HK-2 (cell line): ENCODE results near the gene MOB4.
"Not testable (repeated sequence)": the region's sequence is repeated elsewhere in the genome, so short reads cannot be mapped to it uniquely, and the experiment has no call there.

Experiments
- DNase-seq: peaks from one replicate; pipeline ENCODE4 v3.0.0-alpha.2; 2018; ENCODE audit not compliant: unreplicated experiment

MOB4 gene

GRCh38 chr2:197515739-197516392 is at the start of gene MOB4:
MOB4 (plus strand) TSS chr2:197516066; CDS start chr2:197516087, 21 bp downstream.
- peak; percentile 94 for DNase-seq

GRCh38 chr2:197472166-197472565 is 43.7 kb upstream of the MOB4 start:
- DNase-seq, result no peak

- DNase-seq, result no peak
These were observed 38.1 kb upstream of the MOB4 start for GRCh38 chr2:197477797-197478196.

GRCh38 chr2:197480165-197481036 is 35.5 kb upstream of the MOB4 start:
- no peak for DNase-seq

- DNase-seq, result not testable (repeated sequence)
These were observed 31.6 kb upstream of the MOB4 start for GRCh38 chr2:197484248-197484647.

- DNase-seq, result no peak
These were observed 29.7 kb upstream of the MOB4 start for GRCh38 chr2:197486175-197486574.

GRCh38 chr2:197487385-197487784 is 28.5 kb upstream of the MOB4 start:
- DNase-seq, result no peak

GRCh38 chr2:197495433-197496134 is 20.3 kb upstream of the MOB4 start:
- DNase-seq, result no peak

GRCh38 chr2:197496695-197497094 is 19.2 kb upstream of the MOB4 start:
- DNase-seq, result no peak

GRCh38 chr2:197497326-197497725 is 18.5 kb upstream of the MOB4 start:
- no peak for DNase-seq

- no peak for DNase-seq
These were observed 17.5 kb upstream of the MOB4 start for GRCh38 chr2:197498235-197498936.

- DNase-seq, result peak; percentile 66
These were observed 16.8 kb upstream of the MOB4 start for GRCh38 chr2:197498937-197499593.

GRCh38 chr2:197499594-197500502 is 16.0 kb upstream of the MOB4 start, which contains the start of the genes HSPD1 and HSPE1:
HSPD1 (minus strand) TSS chr2:197499840; CDS start chr2:197498848, 992 bp downstream.
HSPE1 (plus strand) TSS chr2:197500379; CDS start chr2:197500437, 58 bp downstream.
- peak; percentile 98 for DNase-seq

GRCh38 chr2:197500503-197501131 is 15.2 kb upstream of the MOB4 start:
- DNase-seq, result no peak

- DNase-seq, result no peak
These were observed 13.7 kb upstream of the MOB4 start for GRCh38 chr2:197502201-197502600.

- no peak for DNase-seq
These were observed 13.2 kb upstream of the MOB4 start for GRCh38 chr2:197502685-197503084.

GRCh38 chr2:197504000-197504399 is 11.9 kb upstream of the MOB4 start:
- DNase-seq, result no peak

- DNase-seq, result no peak
These were observed 11.4 kb upstream of the MOB4 start for GRCh38 chr2:197504512-197504911.

- no peak for DNase-seq
These were observed 9.2 kb upstream of the MOB4 start for GRCh38 chr2:197506658-197507057.

- DNase-seq, result no peak
These were observed 2.0 kb upstream of the MOB4 start for GRCh38 chr2:197513915-197514314.
